Stomach smooth muscle (tissue), 2 donors: ENCODE measurements around the gene STX1A.
"Not testable (repeated sequence)": the region's sequence is repeated elsewhere in the genome, so short reads cannot be mapped to it uniquely, and the experiment has no call there.

ENCODE experiments used
- H3K27ac ChIP-seq: one replicate; pipeline ENCODE4 v1.7.0; 2013; ENCODE audit warnings: mild to moderate bottlenecking, low read length, inconsistent platforms
- H3K27me3 ChIP-seq, 2 donors: one replicate each; pipeline ENCODE4 v1.7.0; 2013; ENCODE audit warnings: low read length in 2 of 2; ENCODE audit not compliant: insufficient read depth in 2 of 2, control insufficient read depth in 1 of 2
- H3K36me3 ChIP-seq, 2 donors: one replicate each; pipeline ENCODE4 v1.7.0; 2013; ENCODE audit warnings: low read length in 2 of 2; ENCODE audit not compliant: control insufficient read depth in 2 of 2, insufficient read depth in 2 of 2
- H3K4me1 ChIP-seq: one replicate; pipeline ENCODE4 v1.7.0; 2013; ENCODE audit warnings: low read length; ENCODE audit not compliant: control insufficient read depth, insufficient read depth
- H3K4me3 ChIP-seq, 2 donors: one replicate each; pipeline ENCODE4 v1.7.0; 2013; ENCODE audit warnings: low read length in 2 of 2
- H3K9ac ChIP-seq, 2 donors: one replicate each; pipeline ENCODE4 v1.7.0; 2013; ENCODE audit warnings: low read length in 2 of 2, mild to moderate bottlenecking in 1 of 2
- H3K9me3 ChIP-seq, 2 donors: one replicate each; pipeline ENCODE4 v1.7.0; 2013; ENCODE audit warnings: low read length in 2 of 2; ENCODE audit not compliant: control insufficient read depth in 2 of 2
- donor health status: healthy.
- donor health status: Pancreatic carcinoma.

The STX1A gene

GRCh38 chr7:73681031-73681430 lies 38.4 kb downstream of the STX1A start:
- peak overlapping the region in 1 of 2 donors; percentile 91 for H3K9ac ChIP-seq

GRCh38 chr7:73680501-73680900 lies 39.0 kb downstream of the STX1A start:
- no peaks in the 10 kb centered on the region for H3K27me3 ChIP-seq
- no peaks in the 10 kb centered on the region for H3K9me3 ChIP-seq
- H3K4me3 ChIP-seq, result no peak overlapping the region
- peaks cover 5 to 8% of the 10 kb centered on the region in 2 donors for H3K36me3 ChIP-seq
- no peak overlapping the region for H3K27ac ChIP-seq
- peaks cover 33% of the 10 kb centered on the region for H3K4me1 ChIP-seq
- H3K9ac ChIP-seq, result no peak overlapping the region

More at GRCh38 chr7:73681031-73681430, 38.4 kb downstream of the STX1A start:
- H3K27ac ChIP-seq, result no peak overlapping the region
- H3K9me3 ChIP-seq, result no peaks in the 10 kb centered on the region
- peaks cover 5 to 8% of the 10 kb centered on the region in 2 donors for H3K36me3 ChIP-seq
- peaks cover 33% of the 10 kb centered on the region for H3K4me1 ChIP-seq
- no peaks in the 10 kb centered on the region for H3K27me3 ChIP-seq
- peak overlapping the region in 1 of 2 donors; percentile 97 for H3K4me3 ChIP-seq

- Histone ChIP-seq H3K27me3 (no peaks in the 10 kb centered on the region), H3K9ac (no peak overlapping the region), H3K9me3 (no peaks in the 10 kb centered on the region), H3K36me3 (peaks cover 5 to 8% of the 10 kb centered on the region in 2 donors), H3K4me1 (peaks cover 33% of the 10 kb centered on the region), H3K4me3 (no peak overlapping the region), H3K27ac (no peak overlapping the region)
These were observed 39.8 kb downstream of the STX1A start for GRCh38 chr7:73679709-73680108.

- Histone ChIP-seq H3K9me3 (no peaks in the 10 kb centered on the region), H3K4me1 (peaks cover 28% of the 10 kb centered on the region), H3K9ac (no peak overlapping the region), H3K27ac (no peak overlapping the region), H3K4me3 (no peak overlapping the region), H3K36me3 (peaks cover 5 to 8% of the 10 kb centered on the region in 2 donors), H3K27me3 (no peaks in the 10 kb centered on the region)
These were observed 40.6 kb downstream of the STX1A start for GRCh38 chr7:73678862-73679261.

- H3K4me1 ChIP-seq, H3K9me3 ChIP-seq, H3K27ac ChIP-seq, H3K9ac ChIP-seq, H3K27me3 ChIP-seq, H3K36me3 ChIP-seq, H3K4me3 ChIP-seq: not testable (repeated sequence)
These were observed 43.4 kb downstream of the STX1A start for GRCh38 chr7:73676062-73676461.

GRCh38 chr7:73674468-73675124 lies 44.9 kb downstream of the STX1A start:
- H3K27ac ChIP-seq, result no peak overlapping the region
- no peak overlapping the region for H3K4me3 ChIP-seq
- H3K36me3 ChIP-seq, result peaks cover 5 to 8% of the 10 kb centered on the region in 2 donors
- peaks cover 2% of the 10 kb centered on the region for H3K4me1 ChIP-seq
- H3K9ac ChIP-seq, result no peak overlapping the region
- no peaks in the 10 kb centered on the region for H3K9me3 ChIP-seq
- H3K27me3 ChIP-seq, result no peaks in the 10 kb centered on the region

GRCh38 chr7:73671857-73672445 lies 47.5 kb downstream of the STX1A start:
- no peaks in the 10 kb centered on the region for H3K27me3 ChIP-seq
- no peaks in the 10 kb centered on the region for H3K9me3 ChIP-seq
- H3K9ac ChIP-seq, result no peak overlapping the region
- H3K4me3 ChIP-seq, result no peak overlapping the region
- H3K36me3 ChIP-seq, result no peaks in the 10 kb centered on the region
- no peak overlapping the region for H3K27ac ChIP-seq
- H3K4me1 ChIP-seq, result peaks cover 11% of the 10 kb centered on the region

- Histone ChIP-seq H3K9ac (no peak overlapping the region), H3K4me1 (peaks cover 11% of the 10 kb centered on the region), H3K36me3 (no peaks in the 10 kb centered on the region), H3K4me3 (no peak overlapping the region), H3K27me3 (no peaks in the 10 kb centered on the region), H3K27ac (no peak overlapping the region), H3K9me3 (no peaks in the 10 kb centered on the region)
These were observed 48.2 kb downstream of the STX1A start for GRCh38 chr7:73671322-73671661.

GRCh38 chr7:73669858-73670385 lies 49.5 kb downstream of the STX1A start:
- no peak overlapping the region for H3K4me3 ChIP-seq
- H3K27me3 ChIP-seq, result peaks cover 4 to 5% of the 10 kb centered on the region in 2 donors
- no peaks in the 10 kb centered on the region for H3K36me3 ChIP-seq
- peaks cover 11% of the 10 kb centered on the region for H3K4me1 ChIP-seq
- H3K27ac ChIP-seq, result no peak overlapping the region
- H3K9ac ChIP-seq, result no peak overlapping the region
- no peaks in the 10 kb centered on the region for H3K9me3 ChIP-seq

- Histone ChIP-seq H3K27me3 (peaks cover 4 to 5% of the 10 kb centered on the region in 2 donors), H3K27ac (no peak overlapping the region), H3K4me1 (peaks cover 11% of the 10 kb centered on the region), H3K4me3 (no peak overlapping the region), H3K9ac (peak overlapping the region; percentile 5 to 51), H3K36me3 (no peaks in the 10 kb centered on the region), H3K9me3 (no peaks in the 10 kb centered on the region)
These were observed 50.2 kb downstream of the STX1A start for GRCh38 chr7:73669288-73669701.

GRCh38 chr7:73668886-73669230 lies 50.6 kb downstream of the STX1A start:
- peak overlapping the region; percentile 57 to 74 for H3K4me3 ChIP-seq
- H3K9ac ChIP-seq, result peak overlapping the region; percentile 51 to 58
- H3K36me3 ChIP-seq, result no peaks in the 10 kb centered on the region
- peaks cover 4 to 5% of the 10 kb centered on the region in 2 donors for H3K27me3 ChIP-seq
- H3K4me1 ChIP-seq, result peaks cover 11% of the 10 kb centered on the region
- no peak overlapping the region for H3K27ac ChIP-seq
- H3K9me3 ChIP-seq, result no peaks in the 10 kb centered on the region
